Vein endothelial cell (primary cell): Measurements from ENCODE around the gene FAM193B. TPM values are rescaled to one million over a fixed set of nuclear protein-coding genes. Genes with fewer than 3 reads are reported as not detected.

ENCODE experiments used
- total RNA-seq: library from RNA; depleted of rRNA; stranded (reverse); fragments of >200 nt; gene quantifications from 2 replicates; pipeline ENCODE4 v1.2.3, GENCODE V29; 2012

FAM193B gene
- total RNA-seq, result 25.3 and 30.1 TPM in 2 replicates

GRCh38 chr5:177554474-177555111 is at the start of gene FAM193B:
Gene FAM193B, minus strand, starts transcription at chr5:177554563. Its CDS starts 105 bp downstream, at chr5:177554458.

GRCh38 chr5:177599731-177600507 is 45.6 kb upstream of the FAM193B start, which contains the start of gene B4GALT7:
Gene B4GALT7, plus strand, starts transcription at chr5:177600132. Its CDS starts 79 bp downstream, at chr5:177600211.

GRCh38 chr5:177592010-177592834 is 37.9 kb upstream of the FAM193B start, which contains the start of gene TMED9:
Gene TMED9, plus strand, starts transcription at chr5:177592203. Its CDS starts 12 bp downstream, at chr5:177592215.

GRCh38 chr5:177516601-177517568 is 37.5 kb downstream of the FAM193B start, which contains the start of gene DDX41:
Gene DDX41, minus strand, starts transcription at chr5:177516961. Its CDS starts 16 bp downstream, at chr5:177516945.

GRCh38 chr5:177509381-177509951 is 44.9 kb downstream of the FAM193B start, which contains the start of gene DOK3:
Gene DOK3, minus strand, starts transcription at chr5:177509826. Its CDS starts 286 bp downstream, at chr5:177509540.

GRCh38 chr5:177497292-177498012 is 56.9 kb downstream of the FAM193B start, which contains the start of gene PDLIM7:
Gene PDLIM7, minus strand, starts transcription at chr5:177497604. Its CDS starts 1,092 bp downstream, at chr5:177496512.

GRCh38 chr5:177473443-177474001 is 80.8 kb downstream of the FAM193B start, which contains the start of gene DBN1:
Gene DBN1, minus strand, starts transcription at chr5:177473634. Its CDS starts 113 bp downstream, at chr5:177473521.

Other genes with a start within 250 kb of the FAM193B start
- gene MXD3, start 242.7 kb downstream of the FAM193B start, total RNA-seq, result 5.9 and 6.2 TPM in 2 replicates
- 274 and 342 TPM in 2 replicates for gene LMAN2, start 202.9 kb downstream of the FAM193B start, total RNA-seq
- gene RGS14, start 196.6 kb downstream of the FAM193B start, total RNA-seq, result 5.2 and 10.0 TPM in 2 replicates
- not detected in 2 replicates for gene SLC34A1, start 170.1 kb downstream of the FAM193B start, total RNA-seq
- gene PFN3, start 153.9 kb downstream of the FAM193B start, total RNA-seq, result not detected in 2 replicates
- 0.57 and 1.6 TPM in 2 replicates for gene F12, start 145.0 kb downstream of the FAM193B start, total RNA-seq
- gene GRK6, start 127.9 kb downstream of the FAM193B start, total RNA-seq, result 26.8 and 27.4 TPM in 2 replicates
- gene PRR7, start 107.7 kb downstream of the FAM193B start, total RNA-seq, result 10.3 and 21.2 TPM in 2 replicates
- gene DBN1, start 80.9 kb downstream of the FAM193B start, total RNA-seq, result 289 and 291 TPM in 2 replicates
- 142 and 235 TPM in 2 replicates for gene PDLIM7, start 57.0 kb downstream of the FAM193B start, total RNA-seq
- 3.3 and 4.0 TPM in 2 replicates for gene DOK3, start 44.7 kb downstream of the FAM193B start, total RNA-seq
- gene DDX41, start 37.6 kb downstream of the FAM193B start, total RNA-seq, result 76.0 and 80.7 TPM in 2 replicates
- 124 and 141 TPM in 2 replicates for gene TMED9, start 37.6 kb upstream of the FAM193B start, total RNA-seq
- 36.1 and 45.1 TPM in 2 replicates for gene B4GALT7, start 45.6 kb upstream of the FAM193B start, total RNA-seq
- gene FAM153A, start 228.3 kb upstream of the FAM193B start, total RNA-seq, result not detected in 2 replicates